CD14-positive monocyte (primary cell): ENCODE data around the gene HAPLN2. TPM values are rescaled to one million over a fixed set of nuclear protein-coding genes. Genes with fewer than 3 reads are reported as not detected.

Experiments used
- DNase-seq, 3 donors: peaks; one replicate each; pipeline ENCODE4 v3.0.0-alpha.2; 2011 to 2022
- H2AFZ ChIP-seq: 2 replicates; pipeline ENCODE4 v1.6.0; 2012; ENCODE audit warnings: mild to moderate bottlenecking, low read depth, low read length, inconsistent platforms; ENCODE audit not compliant: insufficient read depth, poor library complexity, severe bottlenecking
- H3K27ac ChIP-seq, 2 donors: 1 replicate in 1 of 2; 2 replicates in 1 of 2; pipeline ENCODE4 v1.5.1; 2012 to 2013; ENCODE audit warnings: low read length in 2 of 2, control low read depth in 1 of 2, inconsistent platforms in 1 of 2, low read depth in 1 of 2, mild to moderate bottlenecking in 1 of 2
- H3K27me3 ChIP-seq, 2 donors: one replicate each; pipeline versions ENCODE4 v1.6.0 to v1.6.1; 2011 to 2013; ENCODE audit warnings: low read length in 2 of 2; ENCODE audit not compliant: control insufficient read depth in 2 of 2, insufficient read depth in 2 of 2
- H3K36me3 ChIP-seq, 2 donors: replicated peaks in 1 of 2; 1 replicate in 1 of 2; 2 replicates in 1 of 2; pipeline versions ENCODE4 v1.5.1 to v1.6.1; 2012 to 2013; ENCODE audit warnings: low read length in 2 of 2, control low read depth in 1 of 2, inconsistent platforms in 1 of 2, mild to moderate bottlenecking in 1 of 2; ENCODE audit not compliant: insufficient read depth in 2 of 2, control insufficient read depth in 1 of 2
- H3K4me1 ChIP-seq, 2 donors: 1 replicate in 1 of 2; 2 replicates in 1 of 2; pipeline versions ENCODE4 v1.5.1 to v1.6.1; 2012 to 2013; ENCODE audit warnings: low read length in 2 of 2, control low read depth in 1 of 2, inconsistent platforms in 1 of 2, mild to moderate bottlenecking in 1 of 2, moderate library complexity in 1 of 2; ENCODE audit not compliant: insufficient read depth in 2 of 2, control insufficient read depth in 1 of 2
- H3K4me2 ChIP-seq: replicated peaks from 2 replicates; pipeline ENCODE3; 2012; ENCODE audit warnings: low read length, moderate library complexity, mild to moderate bottlenecking; ENCODE audit not compliant: poor library complexity, severe bottlenecking; ENCODE audit errors: extremely low read depth
- H3K4me3 ChIP-seq, 3 experiments: fragments of 200-600 bp in 1 of 3; sonication (generic) in 1 of 3; replicated peaks in 1 of 3; 1 replicate in 2 of 3; 2 replicates in 1 of 3; pipeline ENCODE4 v1.5.1; 2011 to 2013; ENCODE audit warnings: low read length in 3 of 3, mild to moderate bottlenecking in 3 of 3, control low read depth in 2 of 3, low read depth in 2 of 3, inconsistent platforms in 1 of 3, moderate library complexity in 1 of 3
- H3K79me2 ChIP-seq: 2 replicates; pipeline ENCODE4 v1.6.0; 2012; ENCODE audit warnings: mild to moderate bottlenecking, control low read depth, inconsistent platforms, low read length, moderate library complexity; ENCODE audit not compliant: insufficient read depth
- H3K9ac ChIP-seq: 2 replicates; pipeline ENCODE4 v1.6.0; 2017; ENCODE audit warnings: low read length, mild to moderate bottlenecking; ENCODE audit not compliant: insufficient read depth, poor library complexity, severe bottlenecking
- H3K9me3 ChIP-seq, 2 donors: replicated peaks in 1 of 2; 1 replicate in 1 of 2; 2 replicates in 1 of 2; pipeline versions ENCODE4 v1.5.1 to v1.6.1; 2012 to 2013; ENCODE audit warnings: low read length in 2 of 2, control low read depth in 1 of 2; ENCODE audit not compliant: control insufficient read depth in 1 of 2, insufficient read depth in 1 of 2
- H4K20me1 ChIP-seq: 2 replicates; pipeline ENCODE4 v1.6.0; 2012; ENCODE audit warnings: mild to moderate bottlenecking, low read length, control low read depth, moderate library complexity; ENCODE audit not compliant: insufficient read depth
- H3K27ac Mint-ChIP-seq, 7 donors: one replicate each; pipeline ENCODE4 v1.8.0; 2020; ENCODE audit warnings: mild to moderate bottlenecking in 7 of 7, mixed read lengths in 7 of 7, moderate library complexity in 6 of 7, inconsistent platforms in 2 of 7
- H3K27me3 Mint-ChIP-seq, 3 donors: one replicate each; pipeline ENCODE4 v1.8.0; 2021 to 2022; ENCODE audit warnings: low read depth in 3 of 3, mild to moderate bottlenecking in 3 of 3, mixed read lengths in 3 of 3, moderate library complexity in 3 of 3, inconsistent platforms in 1 of 3
- H3K36me3 Mint-ChIP-seq, 2 donors: one replicate each; pipeline ENCODE4 v1.8.0; 2020; ENCODE audit warnings: mixed read lengths in 2 of 2, inconsistent platforms in 1 of 2, mild to moderate bottlenecking in 1 of 2
- H3K4me1 Mint-ChIP-seq: one replicate; pipeline ENCODE4 v1.8.0; 2020; ENCODE audit warnings: mild to moderate bottlenecking, mixed read lengths
- H3K4me3 Mint-ChIP-seq, 2 donors: one replicate each; pipeline ENCODE4 v1.8.0; 2020; ENCODE audit warnings: mild to moderate bottlenecking in 2 of 2, mixed read lengths in 2 of 2, moderate library complexity in 1 of 2
- H3K9me3 Mint-ChIP-seq, 7 donors: one replicate each; pipeline ENCODE4 v1.8.0; 2020 to 2022; ENCODE audit warnings: mixed read lengths in 7 of 7, mild to moderate bottlenecking in 6 of 7, moderate library complexity in 6 of 7, inconsistent platforms in 2 of 7
- WGBS: methylation state at CpG from one replicate; pipeline ENCODE4 v1.1.5; 2013; ENCODE audit warnings: missing lambda C conversion rate; ENCODE audit not compliant: insufficient coverage; 5-methylcytosine and 5-hydroxymethylcytosine counted together
- intact Hi-C, 2 donors: fragments of 100-400 bp; cut with micrococcal nuclease; formaldehyde crosslinking; loops; one replicate each; pipeline versions ENCODE4 v1.15.0 to v1.15.1; 2023
- polyA plus RNA-seq, 3 donors: library from polyadenylated mRNA; depleted of rRNA in 1 of 3; unstranded in 2 of 3; stranded (reverse) in 1 of 3; fragments of 300-500 nt in 2 of 3; fragments of >200 nt in 1 of 3; fragmentation: Illumina TruSeq in 2 of 3; gene quantifications; 1 replicate in 2 of 3; 2 replicates in 1 of 3; pipeline ENCODE4 v1.2.3, GENCODE V29; 2012 to 2021
- TF ChIP-seq, protein P1 (sequence below): fragments of 200-600 bp; IDR thresholded peaks from one replicate; pipeline ENCODE4 v1.8.0; 2022; ENCODE audit warnings: antibody characterized with exemption, mild to moderate bottlenecking

Gene HAPLN2
- polyA plus RNA-seq, 3 donors: not detected

DNA sequence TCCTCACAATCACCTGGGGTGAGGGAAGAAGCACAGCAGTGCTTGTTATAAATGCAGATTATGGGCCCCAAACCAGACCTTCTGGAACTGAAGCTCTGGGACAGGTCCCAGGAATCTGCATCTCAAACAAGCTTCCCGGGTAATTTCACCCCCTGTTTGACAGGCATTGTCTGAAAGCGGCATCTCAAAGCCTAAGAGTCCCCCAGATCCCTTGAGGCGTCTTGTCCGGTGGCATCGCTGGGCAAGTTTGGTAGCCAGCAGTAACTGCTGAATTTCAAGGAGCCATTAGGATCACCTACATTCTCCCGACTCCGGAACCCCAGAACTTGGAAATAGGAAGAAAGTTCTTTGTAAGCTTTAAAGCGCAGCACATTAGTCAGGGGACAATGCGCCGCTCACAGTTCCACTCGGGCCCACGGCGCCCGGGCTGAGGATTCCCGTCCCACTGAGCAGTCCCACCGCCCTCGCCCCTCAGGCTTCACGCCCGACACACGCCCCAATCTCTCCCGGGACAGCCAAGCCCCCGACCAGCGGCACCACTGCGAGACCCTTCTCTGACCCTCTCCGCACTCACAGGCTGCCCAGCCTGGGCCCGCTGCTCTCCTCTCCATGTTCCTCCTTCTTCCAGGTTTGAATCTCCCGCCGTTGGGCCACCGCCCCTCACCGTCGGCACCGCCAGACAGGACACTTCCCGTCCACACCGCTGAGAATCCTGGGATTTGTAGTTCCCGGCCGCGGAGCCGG, 47.1 kb upstream of the HAPLN2 start, which contains the start of gene IQGAP3:
Gene IQGAP3 (minus strand): TSS at position 647 of the 744 bp plus-strand sequence. CDS start 36 bp downstream, at position 611.
- no peaks in the 10 kb centered on the region for H3K27me3 ChIP-seq

DNA sequence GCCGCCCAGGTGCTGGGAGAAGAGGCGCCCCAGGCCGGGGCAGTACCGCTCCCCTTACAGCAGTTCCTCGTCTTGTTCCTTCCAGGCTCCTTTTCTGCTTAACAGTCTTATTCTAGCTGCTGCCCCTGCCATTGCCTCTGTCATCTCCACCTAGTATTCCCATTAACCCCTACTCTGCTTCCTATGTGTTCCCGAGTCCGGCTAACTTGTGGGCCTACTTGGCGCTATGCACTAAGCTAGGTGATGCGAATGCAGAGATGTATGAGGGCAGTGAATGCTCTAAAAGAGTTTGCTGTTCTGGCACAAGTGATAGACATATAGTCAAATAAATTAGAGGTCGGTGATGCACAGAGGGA, 46.6 kb upstream of the HAPLN2 start:
- Histone ChIP-seq H3K4me2 (peak overlapping the region; percentile 99), H3K4me3 (peak overlapping the region in 2 of 3 experiments; percentile 42 to 77), H3K27me3 (no peaks in the 10 kb centered on the region), H3K9me3 (no peaks in the 10 kb centered on the region), H3K27ac (no peak overlapping the region), H3K79me2 (peaks cover 30% of the 10 kb centered on the region), H3K36me3 (peaks cover 0 to 13% of the 10 kb centered on the region in 2 donors), H2AFZ (peak overlapping the region; percentile 68), H3K4me1 (peaks cover 22 to 24% of the 10 kb centered on the region in 2 donors), H3K9ac (no peak overlapping the region), H4K20me1 (no peaks in the 10 kb centered on the region)
- H3K4me1 Mint-ChIP-seq: peaks cover 29% of the 10 kb centered on the region
- intact Hi-C loops: loop anchor here in 1 of 2 donors (5.0 kb wide), 1 partner anchor 80 kb away; no protein-coding TSS in a partner anchor
- H3K27me3 Mint-ChIP-seq: peaks cover 0 to 8% (median 7%) of the 10 kb centered on the region in 3 donors
- peaks cover 0 to 1% (median 0%) of the 10 kb centered on the region in 7 donors for H3K9me3 Mint-ChIP-seq
- peak overlapping the region; percentile 82 to 92 for H3K4me3 Mint-ChIP-seq
- peak overlapping the region in 2 of 7 donors; percentile 25 to 39 for H3K27ac Mint-ChIP-seq
- no peak for DNase-seq
- TF ChIP-seq, protein P1, sequence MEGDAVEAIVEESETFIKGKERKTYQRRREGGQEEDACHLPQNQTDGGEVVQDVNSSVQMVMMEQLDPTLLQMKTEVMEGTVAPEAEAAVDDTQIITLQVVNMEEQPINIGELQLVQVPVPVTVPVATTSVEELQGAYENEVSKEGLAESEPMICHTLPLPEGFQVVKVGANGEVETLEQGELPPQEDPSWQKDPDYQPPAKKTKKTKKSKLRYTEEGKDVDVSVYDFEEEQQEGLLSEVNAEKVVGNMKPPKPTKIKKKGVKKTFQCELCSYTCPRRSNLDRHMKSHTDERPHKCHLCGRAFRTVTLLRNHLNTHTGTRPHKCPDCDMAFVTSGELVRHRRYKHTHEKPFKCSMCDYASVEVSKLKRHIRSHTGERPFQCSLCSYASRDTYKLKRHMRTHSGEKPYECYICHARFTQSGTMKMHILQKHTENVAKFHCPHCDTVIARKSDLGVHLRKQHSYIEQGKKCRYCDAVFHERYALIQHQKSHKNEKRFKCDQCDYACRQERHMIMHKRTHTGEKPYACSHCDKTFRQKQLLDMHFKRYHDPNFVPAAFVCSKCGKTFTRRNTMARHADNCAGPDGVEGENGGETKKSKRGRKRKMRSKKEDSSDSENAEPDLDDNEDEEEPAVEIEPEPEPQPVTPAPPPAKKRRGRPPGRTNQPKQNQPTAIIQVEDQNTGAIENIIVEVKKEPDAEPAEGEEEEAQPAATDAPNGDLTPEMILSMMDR: no peak
- WGBS: 38% methylated on average over 7 of the region's 10 CpGs
- H3K36me3 Mint-ChIP-seq: peaks cover 14% of the 10 kb centered on the region in 2 donors

More for the DNA sequence above, 47.1 kb upstream of the HAPLN2 start, which contains the start of gene IQGAP3:
- H3K4me3 Mint-ChIP-seq: peak within 1 kb of the TSS; percentile 82 to 92
- H3K4me2 ChIP-seq: peak within 1 kb of the TSS; percentile 99
- H3K9ac ChIP-seq: peak within 1 kb of the TSS; percentile 19
- peak within 1 kb of the TSS; percentile 29 to 77 (median 42) for H3K4me3 ChIP-seq
- intact Hi-C loops: loop anchor here in 1 of 2 donors (5.0 kb wide), 1 partner anchor 80 kb away; no protein-coding TSS in a partner anchor
- peaks cover 32% of the 10 kb centered on the region for H3K79me2 ChIP-seq
- peaks cover 0 to 8% (median 7%) of the 10 kb centered on the region in 3 donors for H3K27me3 Mint-ChIP-seq
- TF ChIP-seq, protein P1: no peak
- H4K20me1 ChIP-seq: no peaks in the 10 kb centered on the region
- peaks cover 0 to 1% (median 0%) of the 10 kb centered on the region in 7 donors for H3K9me3 Mint-ChIP-seq
- H3K9me3 ChIP-seq: no peaks in the 10 kb centered on the region
- under 1% methylated on average over 32 of the region's 38 CpGs for WGBS
- H3K27ac ChIP-seq: no peak within 1 kb of the TSS
- peak within 1 kb of the TSS; percentile 68 for H2AFZ ChIP-seq
- H3K4me1 Mint-ChIP-seq: peaks cover 29% of the 10 kb centered on the region
- peaks cover 0 to 18% of the 10 kb centered on the region in 2 donors for H3K36me3 ChIP-seq
- peaks cover 22 to 24% of the 10 kb centered on the region in 2 donors for H3K4me1 ChIP-seq
- peak; percentile 83 to 90 (median 88) for DNase-seq
- H3K36me3 Mint-ChIP-seq: peaks cover 18 to 20% of the 10 kb centered on the region in 2 donors
- H3K27ac Mint-ChIP-seq: peak within 1 kb of the TSS in 5 of 7 donors; percentile 21 to 82 (median 39)
